Mammary epithelial cell (primary cell): ENCODE data around the gene PIK3CA.

Experiments used
- EZH2 ChIP-seq: IDR thresholded peaks from 2 replicates; pipeline ENCODE4 v1.6.1; 2012; ENCODE audit warnings: low read length, inconsistent platforms, borderline replicate concordance
- TF ChIP-seq, protein P1 (sequence below), 2 donors: IDR thresholded peaks in 1 of 2; conservative IDR thresholded peaks in 1 of 2; 2 replicates each; pipeline ENCODE4 v1.5.1; 2011 to 2012; ENCODE audit warnings: inconsistent platforms in 2 of 2, low read length in 2 of 2, mild to moderate bottlenecking in 2 of 2, control low read depth in 1 of 2, low read depth in 1 of 2; ENCODE audit not compliant: insufficient read depth in 1 of 2; ENCODE audit errors: extremely low read depth in 1 of 2

- TF ChIP-seq, protein P1, sequence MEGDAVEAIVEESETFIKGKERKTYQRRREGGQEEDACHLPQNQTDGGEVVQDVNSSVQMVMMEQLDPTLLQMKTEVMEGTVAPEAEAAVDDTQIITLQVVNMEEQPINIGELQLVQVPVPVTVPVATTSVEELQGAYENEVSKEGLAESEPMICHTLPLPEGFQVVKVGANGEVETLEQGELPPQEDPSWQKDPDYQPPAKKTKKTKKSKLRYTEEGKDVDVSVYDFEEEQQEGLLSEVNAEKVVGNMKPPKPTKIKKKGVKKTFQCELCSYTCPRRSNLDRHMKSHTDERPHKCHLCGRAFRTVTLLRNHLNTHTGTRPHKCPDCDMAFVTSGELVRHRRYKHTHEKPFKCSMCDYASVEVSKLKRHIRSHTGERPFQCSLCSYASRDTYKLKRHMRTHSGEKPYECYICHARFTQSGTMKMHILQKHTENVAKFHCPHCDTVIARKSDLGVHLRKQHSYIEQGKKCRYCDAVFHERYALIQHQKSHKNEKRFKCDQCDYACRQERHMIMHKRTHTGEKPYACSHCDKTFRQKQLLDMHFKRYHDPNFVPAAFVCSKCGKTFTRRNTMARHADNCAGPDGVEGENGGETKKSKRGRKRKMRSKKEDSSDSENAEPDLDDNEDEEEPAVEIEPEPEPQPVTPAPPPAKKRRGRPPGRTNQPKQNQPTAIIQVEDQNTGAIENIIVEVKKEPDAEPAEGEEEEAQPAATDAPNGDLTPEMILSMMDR (conservative IDR thresholded peaks at IDR 0.05 in 1 of 2, IDR thresholded peaks at IDR 0.05 in 1 of 2; ENCODE audit: extremely low read depth in 1 of 2, insufficient read depth in 1 of 2, low read depth in 1 of 2, low read length in 2 of 2) = no peak
- TF ChIP-seq EZH2 = no peak
These were observed 34.7 kb downstream of the PIK3CA start for GRCh38 chr3:179182902-179183301.
